Posterior cingulate gyrus (tissue), 11 donors: ENCODE results near the gene HTR1B.
A peak's percentile ranks its signal among the peaks of the same experiment; 100 is the strongest.

Experiments used
- DNase-seq, 10 donors: peaks; one replicate each; pipeline versions ENCODE4 v3.0.0 to v3.0.0-alpha.2; 2020 to 2021; ENCODE audit warnings: mixed read lengths in 3 of 10
- intact Hi-C: fragments of 100-400 bp; cut with DNase I; formaldehyde crosslinking; loops from one replicate; pipeline ENCODE4 v1.15.1; 2023

The HTR1B gene

GRCh38 chr6:77457720-77458349 lies 5.5 kb downstream of the HTR1B start:
- intact Hi-C loops = loop anchor here (2.0 to 5.0 kb wide), 3 partner anchors 776 to 1566 kb away; no protein-coding TSS in a partner anchor

GRCh38 chr6:77456531-77457248 lies 6.6 kb downstream of the HTR1B start:
- intact Hi-C loops = loop anchor here (2.0 to 5.0 kb wide), 3 partner anchors 774 to 1564 kb away; no protein-coding TSS in a partner anchor

More at GRCh38 chr6:77457720-77458349, 5.5 kb downstream of the HTR1B start:
- peak in 7 of 10 donors; percentile 54 to 88 (median 71) for DNase-seq

GRCh38 chr6:77455271-77455670 lies 8.0 kb downstream of the HTR1B start:
- intact Hi-C loops = loop anchor here (5.0 kb wide), 2 partner anchors 773 to 1563 kb away; no protein-coding TSS in a partner anchor
- DNase-seq = no peak

More at GRCh38 chr6:77456531-77457248, 6.6 kb downstream of the HTR1B start:
- peak in 2 of 10 donors; percentile 30 to 80 for DNase-seq

- intact Hi-C loops = no loop called here
- no peak for DNase-seq
Observed at GRCh38 chr6:77454386-77454785, 8.9 kb downstream of the HTR1B start.

- intact Hi-C loops = no loop called here
- no peak for DNase-seq
Observed at GRCh38 chr6:77451466-77451865, 11.8 kb downstream of the HTR1B start.

- no peak for DNase-seq
- intact Hi-C loops = no loop called here
Observed at GRCh38 chr6:77450924-77451323, 12.4 kb downstream of the HTR1B start.

- DNase-seq = no peak
- intact Hi-C loops = no loop called here
Observed at GRCh38 chr6:77448546-77448945, 14.7 kb downstream of the HTR1B start.

- intact Hi-C loops = no loop called here
- no peak for DNase-seq
Observed at GRCh38 chr6:77447254-77447653, 16.0 kb downstream of the HTR1B start.

- intact Hi-C loops = no loop called here
- DNase-seq = no peak
Observed at GRCh38 chr6:77446249-77446648, 17.0 kb downstream of the HTR1B start.

- intact Hi-C loops = no loop called here
- no peak for DNase-seq
Observed at GRCh38 chr6:77445214-77445613, 18.1 kb downstream of the HTR1B start.

- intact Hi-C loops = no loop called here
- no peak for DNase-seq
Observed at GRCh38 chr6:77440206-77440976, 22.9 kb downstream of the HTR1B start.

- no peak for DNase-seq
- intact Hi-C loops = no loop called here
Observed at GRCh38 chr6:77433888-77434287, 29.4 kb downstream of the HTR1B start.

- intact Hi-C loops = no loop called here
- DNase-seq = no peak
Observed at GRCh38 chr6:77430504-77430903, 32.8 kb downstream of the HTR1B start.

- DNase-seq = no peak
- intact Hi-C loops = no loop called here
Observed at GRCh38 chr6:77425671-77426070, 37.6 kb downstream of the HTR1B start.

- no peak for DNase-seq
- intact Hi-C loops = no loop called here
Observed at GRCh38 chr6:77425216-77425615, 38.1 kb downstream of the HTR1B start.

- no peak for DNase-seq
- intact Hi-C loops = no loop called here
Observed at GRCh38 chr6:77424761-77425160, 38.5 kb downstream of the HTR1B start.

GRCh38 chr6:77416839-77417238 lies 46.5 kb downstream of the HTR1B start:
- intact Hi-C loops = no loop called here
- peak in 7 of 10 donors; percentile 7 to 80 (median 38) for DNase-seq

GRCh38 chr6:77415706-77416105 lies 47.6 kb downstream of the HTR1B start:
- no peak for DNase-seq

More at GRCh38 chr6:77415706-77416105, 47.6 kb downstream of the HTR1B start:
- intact Hi-C loops = no loop called here
